Inflammatory macrophage treated with lipopolysaccharide for 1 hour (primary cell): ENCODE data around the gene LINGO1.

Experiments
- DNase-seq, 2 donors: peaks; one replicate each; pipeline ENCODE4 v3.0.0-alpha.2; 2020 to 2022

LINGO1 gene

DNA sequence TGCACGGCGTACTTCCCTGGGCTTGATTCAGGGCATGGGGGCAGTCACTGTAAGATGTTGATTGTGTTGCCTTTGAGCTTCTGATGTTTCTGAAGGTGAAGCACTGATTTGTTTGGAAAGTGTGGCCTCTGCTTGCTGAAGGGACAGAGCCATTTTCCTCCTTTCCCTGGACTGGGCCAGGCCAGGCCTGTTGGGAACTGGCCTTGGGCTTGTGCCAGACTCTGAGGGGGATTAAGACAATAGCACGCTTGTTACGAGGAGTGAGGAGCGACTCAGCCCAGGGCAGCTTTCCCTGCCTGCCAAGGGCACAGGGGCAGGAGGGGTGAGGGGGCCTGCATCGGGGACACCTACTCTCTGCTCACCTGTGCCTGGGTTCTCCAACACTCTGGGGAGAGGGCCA is 42.9 kb downstream of the LINGO1 start:
- DNase-seq = no peak

DNA sequence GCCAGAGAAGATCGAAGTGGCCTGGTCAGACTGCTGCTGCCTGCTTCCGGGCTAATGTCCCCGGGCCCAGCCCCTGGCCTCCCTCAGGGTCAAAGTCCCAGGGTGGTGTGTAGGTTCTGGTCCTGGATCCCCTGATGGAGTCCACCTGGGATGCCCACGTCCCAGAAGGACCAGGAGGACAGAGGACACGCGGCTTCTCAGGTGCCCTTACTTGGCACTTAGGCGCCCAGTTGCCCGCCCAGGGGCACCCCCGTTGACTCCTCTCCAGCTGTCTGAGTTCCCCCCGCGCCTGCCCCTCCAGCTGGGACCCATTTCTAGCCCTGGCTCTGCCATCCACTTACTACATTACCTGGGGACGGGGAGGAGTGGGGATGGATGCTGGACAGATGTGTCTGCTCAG is 44.6 kb downstream of the LINGO1 start:
- no peak for DNase-seq

DNA sequence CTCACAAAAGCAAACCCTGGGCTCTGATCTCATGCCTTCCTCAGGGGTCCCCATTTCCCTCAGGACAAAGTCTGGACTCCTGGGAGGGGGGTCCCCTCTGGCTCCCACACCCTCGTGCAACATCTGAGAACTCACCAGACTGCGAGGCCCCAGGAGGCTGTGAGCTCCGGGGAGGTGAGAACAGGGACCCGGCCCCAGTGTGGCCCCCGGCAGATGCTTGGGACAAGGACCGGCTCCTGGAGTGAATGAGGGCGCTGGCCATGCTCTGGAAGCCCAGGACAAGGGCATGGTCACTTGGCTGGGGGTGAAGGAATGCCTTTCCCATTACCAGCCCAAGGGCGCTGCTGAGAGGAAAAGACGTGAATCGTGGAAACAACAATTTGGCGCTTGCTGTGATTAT is 48.0 kb downstream of the LINGO1 start:
- no peak for DNase-seq

DNA sequence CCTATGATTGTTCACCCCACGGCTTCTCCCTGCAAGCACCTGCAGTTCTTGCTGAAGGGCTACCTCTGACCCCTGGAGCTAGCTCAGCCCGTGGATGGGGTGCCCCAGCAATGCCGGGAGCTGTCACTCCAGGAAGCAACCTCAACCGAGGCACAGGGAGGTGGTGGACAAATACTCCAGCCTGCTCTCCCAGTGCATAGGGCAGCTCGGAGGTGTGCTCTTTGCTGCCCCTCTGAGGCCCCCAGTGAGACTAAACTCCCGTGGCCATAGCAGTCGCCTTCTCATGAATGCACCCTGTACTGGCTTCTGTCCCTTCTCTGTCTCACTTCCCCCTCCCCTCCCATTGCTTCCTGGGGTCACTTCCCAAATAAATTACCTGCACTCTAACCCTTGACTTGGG is 48.5 kb downstream of the LINGO1 start:
- DNase-seq = no peak

DNA sequence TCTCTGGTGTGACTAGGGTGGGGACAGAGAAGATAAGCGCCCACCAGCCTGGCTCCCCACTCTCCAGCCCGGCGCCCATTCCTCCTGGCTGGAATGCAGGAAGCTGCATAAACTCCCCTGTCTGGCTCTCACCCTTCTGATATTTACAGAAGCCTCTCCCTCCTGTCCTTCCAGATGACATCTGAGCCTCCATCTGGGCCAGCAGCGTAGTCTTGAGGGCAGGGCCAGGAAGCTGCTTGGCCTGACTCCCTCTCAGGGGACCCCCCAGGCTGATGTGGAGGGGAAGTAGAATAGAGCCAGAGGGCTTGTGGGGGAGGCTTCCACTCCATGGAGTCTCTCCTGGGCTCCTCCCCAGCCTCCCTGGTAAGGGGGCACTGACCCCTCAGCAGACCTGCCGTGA is 49.9 kb downstream of the LINGO1 start:
- no peak for DNase-seq

DNA sequence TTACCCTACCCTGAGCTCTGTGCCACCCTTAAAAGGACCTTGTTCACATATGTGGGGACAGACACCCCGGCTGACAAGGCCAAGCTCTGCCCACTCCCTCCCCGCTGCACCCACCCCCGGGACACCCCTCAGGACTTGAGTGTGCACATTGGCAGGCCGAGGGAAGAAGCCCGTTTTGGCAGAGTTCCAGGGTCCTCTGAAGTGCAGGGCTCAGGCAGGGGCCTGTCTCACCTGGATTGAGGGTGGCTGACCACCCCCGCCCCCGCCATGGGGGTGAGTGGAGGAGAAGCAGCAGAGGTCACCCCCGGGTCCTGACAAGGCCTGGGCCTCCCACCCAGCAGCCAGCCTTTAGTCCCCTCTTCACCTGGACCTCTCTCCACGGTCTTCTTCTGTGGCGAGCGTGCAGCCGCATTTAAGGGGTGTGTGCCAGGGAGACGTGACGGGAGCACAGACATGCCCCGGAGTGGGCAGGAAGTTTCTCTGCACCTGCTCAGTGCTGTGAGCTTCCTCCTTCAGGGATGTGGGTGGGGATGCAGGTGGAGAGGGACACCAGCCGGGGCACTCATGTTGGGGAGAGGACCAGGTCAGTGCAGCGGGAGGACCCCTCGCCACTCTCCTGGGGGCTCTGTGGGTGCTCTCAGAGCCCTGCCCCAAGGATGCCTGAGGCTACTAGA is 50.7 kb downstream of the LINGO1 start:
- no peak for DNase-seq

DNA sequence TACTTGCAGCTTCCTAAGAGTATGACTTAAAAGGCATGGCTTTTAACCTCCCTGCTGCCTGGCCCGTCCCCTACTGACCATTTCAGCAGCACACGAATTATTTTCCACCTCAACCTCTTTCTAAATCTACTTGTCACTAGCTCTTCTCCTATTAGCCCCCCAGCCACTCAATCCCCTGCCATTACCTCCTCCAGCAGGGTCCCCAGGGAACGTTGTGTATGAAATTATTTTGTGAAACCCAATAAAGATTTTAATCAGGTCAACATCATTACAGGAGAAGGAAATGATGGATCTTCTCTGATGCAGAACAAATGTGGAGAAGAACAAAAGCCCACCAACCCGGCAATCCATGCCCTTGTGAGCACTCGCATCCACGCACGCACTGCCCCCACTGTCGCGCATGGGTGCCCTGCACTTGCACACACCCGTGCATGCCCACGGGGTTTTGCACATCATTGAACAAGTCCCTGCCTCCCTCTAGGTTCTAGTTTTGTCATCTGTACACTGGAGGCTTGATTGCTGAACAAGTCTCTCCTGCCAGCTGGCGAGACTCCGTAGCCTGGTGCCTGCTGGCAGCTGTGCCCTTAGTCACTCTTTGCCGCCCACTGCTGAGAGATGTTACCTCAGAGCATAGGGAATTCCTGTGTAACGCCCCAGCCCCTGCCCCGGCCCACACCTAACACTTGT is 51.6 kb downstream of the LINGO1 start:
- peak in 1 of 2 donors; percentile 17 for DNase-seq

DNA sequence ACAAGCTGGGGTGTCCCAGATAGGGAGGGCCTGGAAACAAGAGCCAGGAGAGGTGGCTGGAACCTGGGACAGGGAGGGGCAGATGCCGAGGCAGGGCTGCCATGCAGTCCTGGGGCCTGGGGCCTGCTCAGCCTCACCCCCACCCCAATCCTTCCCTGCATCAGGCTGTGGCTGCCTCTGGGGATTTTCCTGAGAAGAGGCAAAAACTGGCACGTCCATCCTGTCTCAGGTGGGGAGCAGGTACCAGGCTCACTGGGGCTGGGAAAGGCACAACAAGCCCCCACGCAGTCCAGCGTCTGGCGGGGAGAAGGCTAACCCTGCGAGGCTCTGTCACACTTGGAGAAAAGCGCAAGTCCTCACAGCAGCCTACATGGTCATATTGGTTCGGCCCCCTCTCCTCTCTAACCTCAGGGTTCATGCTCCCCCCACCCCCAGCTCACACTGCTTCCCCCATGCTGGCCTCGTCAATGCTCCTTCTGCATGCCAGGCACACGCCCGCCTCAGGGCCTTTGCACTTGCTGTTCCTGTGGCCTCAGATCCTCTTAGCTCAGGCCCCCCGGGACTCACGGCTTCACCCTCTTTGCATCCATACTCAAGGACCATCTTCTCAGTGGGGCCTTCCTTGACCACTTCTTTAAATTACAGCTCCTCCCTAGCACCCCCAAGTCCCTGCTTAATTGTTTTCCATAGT is 53.1 kb downstream of the LINGO1 start:
- DNase-seq = no peak

DNA sequence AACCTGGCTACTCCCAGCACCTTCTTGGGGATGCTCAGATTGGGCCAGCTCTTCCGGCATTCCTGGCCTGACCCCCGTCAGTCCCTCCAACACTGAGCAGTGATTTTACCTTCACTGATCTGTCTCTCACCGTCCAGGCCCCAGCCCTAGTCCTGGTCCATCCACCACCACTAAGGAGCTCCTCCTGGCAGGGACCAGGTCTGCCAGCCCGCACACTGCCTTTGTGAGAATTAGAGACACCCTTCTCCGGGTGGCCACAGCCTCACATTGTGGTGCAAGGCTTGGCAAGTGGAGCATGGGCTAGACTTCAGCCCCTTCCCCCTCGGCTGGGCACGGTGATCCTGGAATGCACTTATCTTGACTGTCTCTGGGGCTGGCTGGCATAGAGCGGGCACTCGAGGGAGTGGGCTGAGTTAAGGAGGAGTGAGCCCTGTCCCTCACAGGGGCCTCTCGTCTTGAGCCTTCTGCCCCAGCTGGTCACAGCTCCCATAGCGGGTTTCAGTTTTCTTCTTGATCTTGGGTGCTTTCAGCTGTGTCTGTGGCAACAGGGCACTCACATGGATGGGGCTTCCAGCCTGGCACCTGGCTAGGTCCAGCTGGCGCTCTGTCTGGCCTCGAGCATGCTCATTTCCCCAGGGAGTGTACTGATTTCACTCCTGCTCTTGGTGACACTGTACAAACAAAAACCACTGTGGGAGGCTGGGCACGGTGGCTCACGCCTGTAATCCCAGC is 53.9 kb downstream of the LINGO1 start:
- no peak for DNase-seq

DNA sequence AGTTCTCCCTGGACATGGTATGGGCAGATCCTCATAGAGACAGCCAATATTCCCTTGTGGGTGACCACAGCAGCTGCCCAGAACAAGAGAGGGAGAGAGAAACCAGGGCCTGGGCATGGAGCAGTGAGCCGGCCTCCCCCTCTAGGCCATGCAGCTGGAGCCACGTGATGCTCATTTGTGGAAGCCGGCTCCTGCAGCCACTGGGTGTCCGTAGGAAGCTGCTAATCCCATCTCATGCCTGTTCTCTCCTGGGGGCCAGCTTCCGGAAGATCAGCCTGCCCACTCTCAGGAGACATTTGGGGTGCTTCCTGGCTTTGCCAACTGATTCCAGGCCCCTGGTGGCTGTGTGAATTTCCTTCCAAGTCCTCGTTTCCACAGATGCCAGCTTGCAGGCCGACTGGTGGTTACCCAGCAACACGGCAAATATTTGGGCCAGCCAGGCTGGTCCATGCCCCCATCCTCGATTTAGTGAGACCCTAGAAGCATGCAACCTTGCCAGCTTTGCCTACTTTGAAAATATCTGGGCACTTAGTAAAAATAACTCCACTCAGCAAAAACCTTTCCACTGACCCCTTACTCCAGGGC is 55.3 kb downstream of the LINGO1 start:
- no peak for DNase-seq

DNA sequence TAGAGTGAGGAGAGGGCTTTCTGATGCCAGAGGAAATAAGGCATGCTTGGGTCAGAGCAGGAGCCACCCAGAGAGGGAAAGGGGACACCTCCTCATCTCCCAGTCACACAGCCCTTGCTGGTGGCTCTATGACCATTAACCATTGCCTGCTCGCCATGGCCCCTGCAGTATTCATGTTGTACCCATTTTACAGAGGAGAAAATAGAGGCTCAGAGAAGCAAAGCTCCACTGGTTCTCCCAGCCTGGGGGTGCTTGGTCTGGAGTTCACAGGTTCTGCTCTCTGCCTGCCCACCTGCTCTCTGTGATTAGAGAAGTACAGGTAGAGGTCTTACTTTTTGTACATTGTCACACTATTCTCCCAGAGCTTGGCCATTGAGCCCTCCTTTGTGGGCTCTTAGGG is 56.2 kb downstream of the LINGO1 start:
- no peak for DNase-seq

DNA sequence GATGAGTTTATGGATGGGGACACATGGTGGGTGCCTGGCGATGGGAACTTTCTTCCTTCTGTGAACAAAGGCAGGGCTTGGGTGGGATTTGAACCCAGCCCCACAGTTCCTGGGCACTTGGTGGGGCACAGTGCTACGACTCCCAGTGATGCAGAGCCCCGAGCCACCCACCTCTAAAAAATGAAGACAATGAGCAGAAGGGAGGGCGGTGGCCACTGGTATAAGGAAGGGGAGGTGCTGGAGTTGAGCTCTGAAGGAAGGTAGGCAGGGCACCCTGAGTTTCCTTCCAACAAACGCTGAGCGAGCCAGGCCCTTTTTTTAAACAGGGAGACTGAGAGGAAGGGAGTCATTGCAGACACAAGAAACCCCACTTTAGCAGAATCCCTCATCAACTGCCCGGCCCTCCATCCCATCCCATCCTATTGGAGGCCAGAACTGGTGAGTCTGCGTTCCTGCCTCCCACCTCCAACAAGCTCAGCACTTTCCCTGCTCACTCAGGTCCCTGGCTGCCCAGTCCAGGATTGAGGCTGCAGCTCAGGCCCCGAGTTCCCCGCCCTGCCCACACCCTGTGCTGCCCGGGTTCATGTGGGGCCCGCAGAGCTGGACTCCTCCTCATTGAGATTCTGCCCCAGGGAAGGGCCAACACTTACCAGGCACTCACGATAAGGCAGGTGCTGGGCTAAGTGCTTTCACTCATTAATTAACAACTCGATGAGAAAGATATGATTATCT is 57.3 kb downstream of the LINGO1 start:
- DNase-seq = no peak

DNA sequence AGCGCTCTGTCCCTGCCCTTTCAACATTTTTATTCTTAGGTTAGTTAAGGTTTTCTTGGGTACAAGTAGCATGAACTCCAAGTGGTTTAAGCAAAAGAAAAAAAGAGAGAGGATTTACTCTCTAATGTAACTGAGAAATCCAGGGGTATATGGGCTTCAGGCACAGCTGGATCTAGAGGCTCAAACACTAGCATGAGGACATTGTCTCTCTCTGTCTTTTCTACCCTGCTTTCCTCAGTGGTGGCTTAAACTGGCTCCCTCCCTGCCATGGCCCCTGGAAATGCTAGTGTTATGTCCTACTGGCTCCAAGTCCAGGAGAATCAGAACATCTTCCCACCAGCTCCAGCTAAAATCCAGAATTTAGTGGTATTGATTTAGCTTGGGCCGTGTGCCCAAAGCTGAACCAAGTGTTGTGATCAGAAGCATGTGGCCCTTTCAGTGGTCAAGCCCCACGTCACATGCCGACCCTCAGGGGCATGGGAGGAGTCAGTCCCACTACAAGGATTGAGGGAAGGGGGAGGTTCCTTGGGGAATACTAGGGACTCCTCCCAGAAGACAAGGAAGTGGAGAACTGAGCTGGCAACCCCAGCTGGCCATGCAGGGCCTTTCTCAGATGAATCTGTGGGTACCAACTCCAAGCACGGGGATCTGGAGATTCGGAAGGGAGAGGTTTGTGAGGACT is 58.0 kb downstream of the LINGO1 start:
- no peak for DNase-seq

DNA sequence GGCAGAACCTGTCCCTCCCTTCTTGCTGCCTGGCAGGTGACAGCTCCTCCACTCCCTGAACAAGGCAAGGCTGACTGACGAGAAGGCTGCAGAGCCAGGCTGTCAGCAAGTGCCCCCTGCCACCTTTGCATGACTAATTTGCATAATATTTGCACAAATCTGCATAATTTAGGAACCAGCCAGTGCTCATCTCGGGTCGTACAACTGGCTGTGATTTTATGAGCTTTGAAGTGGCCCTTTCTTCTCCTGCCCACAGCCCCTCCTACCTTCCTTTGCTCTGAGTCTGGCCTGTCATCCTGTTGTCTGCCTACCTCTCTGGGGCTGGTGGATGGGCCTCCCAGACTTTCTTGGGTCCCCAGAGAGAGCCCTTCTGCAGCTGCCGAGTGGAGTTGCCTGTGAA is 58.9 kb downstream of the LINGO1 start:
- DNase-seq = no peak

DNA sequence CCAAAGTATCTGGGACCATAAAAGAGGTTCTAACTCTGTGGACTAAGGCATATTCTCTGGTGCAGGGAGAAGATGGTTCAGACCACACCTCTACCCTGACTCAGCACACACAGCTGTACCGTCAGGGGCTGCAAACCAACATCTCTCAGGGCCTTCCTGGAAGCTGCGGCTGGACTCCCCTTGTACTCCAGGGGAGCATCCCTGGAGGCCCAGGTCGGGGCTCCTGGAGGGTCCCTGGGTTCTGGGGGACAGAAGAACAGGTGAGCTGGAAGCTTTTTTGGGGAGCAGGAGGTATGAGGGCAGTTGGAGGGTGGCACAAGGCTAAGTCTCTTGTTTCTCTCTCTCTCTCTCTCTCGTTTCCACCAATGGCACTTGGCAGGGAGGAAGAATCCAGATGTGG is 60.5 kb downstream of the LINGO1 start:
- no peak for DNase-seq

DNA sequence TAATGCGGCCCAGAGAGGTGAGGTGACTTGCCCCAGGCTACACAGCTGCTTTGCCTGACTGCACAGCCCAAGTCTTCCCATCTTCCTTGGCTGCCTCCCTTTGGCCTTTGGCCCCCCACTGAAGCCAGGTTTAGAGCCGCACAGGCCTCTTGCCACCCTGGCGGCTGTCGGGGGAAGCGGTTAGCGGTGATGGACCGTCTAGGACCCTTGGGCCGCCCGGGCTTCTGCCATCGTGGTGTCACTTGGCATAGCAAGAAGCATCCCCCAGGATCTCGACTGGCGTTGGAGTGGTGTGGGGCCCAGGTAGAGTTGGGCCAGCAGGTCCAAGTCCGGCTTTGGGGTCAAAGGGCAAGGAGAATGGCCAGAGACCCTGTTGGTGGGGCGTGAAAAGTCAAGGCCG is 61.0 kb downstream of the LINGO1 start:
- DNase-seq = no peak

DNA sequence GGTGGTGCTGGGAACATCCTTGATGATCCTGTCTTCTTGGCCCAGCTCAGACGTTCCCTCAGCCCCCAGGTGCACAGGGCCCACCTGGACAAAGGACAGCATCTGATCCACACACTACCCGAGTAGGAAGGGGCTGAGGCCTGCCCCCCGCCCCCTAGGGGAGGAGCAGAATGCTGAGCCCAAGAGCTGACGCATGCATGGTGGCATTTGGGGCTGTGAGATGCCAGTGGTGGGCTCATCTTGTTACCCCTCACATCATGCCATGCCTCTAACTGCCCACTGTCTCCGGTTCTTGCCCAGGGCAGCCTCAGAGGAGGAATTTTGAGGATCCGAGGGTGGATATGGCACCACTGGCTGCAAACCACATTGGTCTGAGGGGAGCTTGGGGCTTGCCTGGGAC is 61.5 kb downstream of the LINGO1 start:
- DNase-seq = no peak

DNA sequence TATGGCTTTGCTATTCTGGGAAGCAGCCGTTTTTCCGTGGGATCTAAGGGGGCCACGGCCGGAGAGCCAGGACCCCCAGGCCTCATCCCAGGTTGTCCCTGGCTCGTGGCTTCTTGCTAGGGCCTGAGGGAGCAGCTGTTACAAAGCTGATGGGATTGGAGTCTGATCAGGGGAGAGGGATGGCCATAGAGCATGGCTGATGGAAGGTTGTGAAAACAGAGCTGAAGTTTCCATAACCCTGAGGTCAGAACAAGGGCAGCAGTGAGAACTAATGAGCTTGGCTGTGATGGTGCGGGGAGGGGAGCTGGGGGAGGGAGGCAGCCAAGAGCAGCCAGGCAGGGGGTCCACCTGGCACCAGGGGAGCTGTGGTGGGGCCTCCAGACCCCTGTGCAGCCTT is 63.0 kb downstream of the LINGO1 start:
- DNase-seq = peak; percentile 2 to 13

DNA sequence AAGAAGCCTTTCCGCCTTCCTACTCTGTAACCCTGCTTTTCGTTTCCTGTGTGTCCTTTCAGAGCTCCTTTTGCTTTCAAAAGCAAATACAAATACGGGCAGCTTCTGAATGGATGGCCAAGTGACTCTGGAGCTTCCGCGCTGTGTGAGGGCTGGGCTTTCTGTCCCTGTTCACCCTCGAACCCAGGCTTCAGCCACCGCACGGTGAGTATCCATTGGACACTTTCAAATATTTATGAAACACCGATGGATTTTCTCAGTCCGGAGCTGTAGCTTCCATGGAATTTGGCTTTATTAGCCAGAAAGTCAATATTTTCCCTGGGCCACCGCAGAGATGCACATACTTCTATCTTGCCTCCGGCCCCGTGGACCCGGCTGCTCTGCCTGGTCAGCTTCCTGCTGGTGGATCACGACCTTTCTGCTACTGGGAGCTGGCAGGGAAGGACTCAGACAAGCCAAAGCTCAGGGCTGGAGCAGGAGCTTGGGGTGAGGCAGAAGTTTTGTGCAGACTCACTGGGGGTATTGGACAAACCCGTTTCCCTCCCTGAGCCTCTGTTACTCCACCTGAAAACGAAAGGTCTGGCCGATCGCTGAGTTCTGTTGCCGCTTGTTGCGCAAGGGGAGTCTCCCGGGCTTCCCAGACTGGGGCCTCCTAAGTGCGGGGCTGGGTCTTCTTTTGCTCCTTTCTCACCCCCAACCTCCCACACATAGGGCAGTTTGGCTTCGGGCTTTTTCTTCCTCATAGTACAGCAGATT is 63.6 kb downstream of the LINGO1 start:
- peak; percentile 34 to 56 for DNase-seq

DNA sequence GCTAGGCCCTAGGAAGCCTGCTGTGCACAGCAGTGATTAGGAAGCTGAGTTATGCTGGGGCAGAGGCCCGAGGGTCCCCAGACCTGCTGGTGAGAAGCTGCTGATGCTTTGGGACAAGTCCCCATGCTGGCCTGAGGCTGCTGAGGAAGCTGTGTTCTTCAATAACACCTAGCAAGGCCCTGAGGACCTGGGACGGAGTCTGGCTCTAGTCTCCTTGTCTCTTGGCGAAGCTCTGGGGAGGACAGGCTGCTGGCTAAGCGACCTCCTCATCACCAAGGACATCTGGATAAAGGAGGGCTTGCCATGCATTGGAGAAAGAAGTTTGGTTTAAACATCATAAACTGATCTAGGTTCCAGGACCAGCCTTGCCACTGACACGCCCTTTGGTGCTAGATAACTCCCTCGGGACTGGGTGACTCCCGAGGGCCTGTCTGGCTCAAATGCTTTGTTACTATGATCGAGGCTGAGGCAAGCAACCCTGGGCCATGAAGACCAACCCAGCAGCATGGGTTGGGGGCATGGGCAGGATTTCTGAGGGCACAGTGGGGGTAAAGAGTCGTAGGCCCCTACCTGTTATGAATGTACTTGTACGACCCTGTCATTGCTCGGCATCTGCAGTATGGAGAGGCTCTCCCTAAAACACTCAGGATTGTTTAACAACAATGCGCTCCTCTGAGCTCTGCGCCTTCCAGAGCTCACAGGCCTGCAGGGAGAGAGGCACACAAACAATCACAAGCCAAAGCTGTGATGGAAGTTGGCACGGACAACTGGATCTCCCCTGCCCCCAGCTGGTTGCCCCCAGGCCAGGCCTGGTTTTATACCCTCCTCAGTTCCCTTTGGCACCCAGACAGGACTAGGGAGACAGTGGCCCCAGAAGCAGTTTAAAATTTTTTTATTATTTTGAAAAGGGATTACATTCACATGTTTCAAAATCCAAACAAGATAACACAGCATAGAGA is 64.4 kb downstream of the LINGO1 start:
- DNase-seq = no peak
